GM12878 (cell line): Measurements from ENCODE around the gene RNF183. TPM values are rescaled to one million over a fixed set of nuclear protein-coding genes. Genes with fewer than 3 reads are reported as not detected.

Experiments
- ATAC-seq: fragments of 200-7000 bp; cut with Tn5 transposase; 3 replicates; pipeline ENCODE4 v1.9.1; 2020; ENCODE audit warnings: mild to moderate bottlenecking, moderate library complexity
- BruUV-seq: library from RNA; stranded (reverse); fragments of 400-500 nt; replicated peaks from 2 replicates; lab custom pipeline; 2021; lab: Mats Ljungman, UMichigan
- CTCF ChIA-PET: fragments of 300-600 bp; sonication (Branson Sonifier 250); formaldehyde crosslinking; extraction: SDS; loops from one replicate; lab custom pipeline; 2021; ENCODE audit warnings: inconsistent platforms; lab: Yijun Ruan, JAX
- POLR2A ChIA-PET: fragments of 350-600 bp; formaldehyde crosslinking; extraction: SDS; loops from one replicate; lab custom pipeline; 2021; ENCODE audit warnings: inconsistent platforms; lab: Charles Lee
- RAD21 ChIA-PET: fragments of 300-600 bp; sonication (Branson Sonifier 250); formaldehyde crosslinking; loops from one replicate; lab custom pipeline; 2023; ENCODE audit warnings: antibody characterized with exemption; ENCODE audit not compliant: unreplicated experiment; lab: Charles Lee
- SMC1A ChIA-PET: fragments of 300-600 bp; sonication (Branson Sonifier 250); formaldehyde crosslinking; loops from one replicate; lab custom pipeline; 2023; ENCODE audit not compliant: unreplicated experiment, uncharacterized antibody; lab: Charles Lee
- DNase-seq: peaks from one replicate; pipeline ENCODE4 v3.0.0-alpha.2; 2011; ENCODE audit warnings: low read depth, low spot score
- FAIRE-seq: peaks from 3 replicates; lab custom pipeline; 2011; peaks lifted over from hg19 to GRCh38; lab: Jason Lieb, UNC
- H2AFZ ChIP-seq: 2 replicates; pipeline ENCODE4 v1.6.0; 2011; ENCODE audit warnings: low read depth, low read length, control low read depth; ENCODE audit not compliant: control insufficient read depth
- H3K27ac ChIP-seq: 2 replicates; pipeline ENCODE4 v1.5.1; 2011; ENCODE audit warnings: control low read depth; ENCODE audit not compliant: control insufficient read depth, insufficient read depth
- H3K27me3 ChIP-seq, 2 experiments: replicated peaks in 1 of 2; 2 replicates each; pipeline versions ENCODE4 v1.6.0 to v1.6.1; 2011; ENCODE audit warnings: low read length in 1 of 2; ENCODE audit not compliant: control insufficient read depth in 2 of 2, insufficient read depth in 2 of 2
- H3K36me3 ChIP-seq, 2 experiments: 2 replicates each; pipeline ENCODE4 v1.5.1; 2011; ENCODE audit warnings: low read length in 1 of 2; ENCODE audit not compliant: control insufficient read depth in 2 of 2, insufficient read depth in 2 of 2
- H3K4me1 ChIP-seq: 2 replicates; pipeline ENCODE4 v1.6.1; 2011; ENCODE audit warnings: mild to moderate bottlenecking, low read length, moderate library complexity, mixed read lengths; ENCODE audit not compliant: control insufficient read depth, insufficient read depth
- H3K4me2 ChIP-seq: 2 replicates; pipeline ENCODE4 v1.6.0; 2011; ENCODE audit warnings: control low read depth; ENCODE audit not compliant: control insufficient read depth, insufficient read depth
- H3K4me3 ChIP-seq: fragments of 200-600 bp; sonication (generic); 2 replicates; pipeline ENCODE4 v1.5.1; 2016
- H3K79me2 ChIP-seq: 2 replicates; pipeline ENCODE4 v1.6.0; 2011; ENCODE audit warnings: low read length; ENCODE audit not compliant: control insufficient read depth, insufficient read depth
- H3K9ac ChIP-seq: 2 replicates; pipeline ENCODE4 v1.8.0; 2011; ENCODE audit warnings: low read length, control low read depth, mixed read lengths; ENCODE audit not compliant: control insufficient read depth, insufficient read depth
- H3K9me3 ChIP-seq: replicated peaks from 3 replicates; pipeline ENCODE4 v1.5.1; 2011; ENCODE audit warnings: mild to moderate bottlenecking, low read length; ENCODE audit not compliant: control insufficient read depth, insufficient read depth
- H4K20me1 ChIP-seq: 2 replicates; pipeline ENCODE4 v1.6.0; 2011; ENCODE audit not compliant: control insufficient read depth, insufficient read depth
- BMI1 ChIP-seq: fragments of 450-650 bp; IDR thresholded peaks from 2 replicates; pipeline ENCODE4 v1.6.1; 2016; ENCODE audit warnings: mild to moderate bottlenecking, moderate library complexity, borderline replicate concordance
- CHD2 ChIP-seq: IDR thresholded peaks from 2 replicates; pipeline ENCODE4 v1.6.1; 2011; ENCODE audit warnings: low read depth, low read length, improper control_type of control experiment, borderline replicate concordance
- EED ChIP-seq: sonication (generic); IDR thresholded peaks from 2 replicates; pipeline ENCODE4 v1.6.1; 2016; ENCODE audit warnings: antibody characterized with exemption, low read depth
- KLF5 ChIP-seq: fragments of 450-650 bp; IDR thresholded peaks from 2 replicates; pipeline ENCODE4 v1.6.1; 2014; ENCODE audit warnings: mild to moderate bottlenecking; ENCODE audit not compliant: partially characterized antibody
- MEF2B ChIP-seq: fragments of 450-650 bp; IDR thresholded peaks from 2 replicates; pipeline ENCODE4 v1.6.1; 2018; ENCODE audit warnings: mild to moderate bottlenecking, moderate library complexity; ENCODE audit not compliant: partially characterized antibody, poor library complexity, severe bottlenecking
- NBN ChIP-seq: fragments of 450-650 bp; IDR thresholded peaks from 2 replicates; pipeline ENCODE4 v1.6.1; 2016
- NR2C2 ChIP-seq: IDR thresholded peaks from 2 replicates; pipeline ENCODE4 v1.6.1; 2011; ENCODE audit warnings: borderline replicate concordance, low read depth; ENCODE audit not compliant: control insufficient read depth, insufficient read length
- PAX8 ChIP-seq: fragments of 450-650 bp; IDR thresholded peaks from 2 replicates; pipeline ENCODE4 v1.6.1; 2017; ENCODE audit warnings: mild to moderate bottlenecking, moderate library complexity
- POLR2AphosphoS2 ChIP-seq: IDR thresholded peaks from 2 replicates; pipeline ENCODE4 v1.6.1; 2011; ENCODE audit warnings: low read depth, mild to moderate bottlenecking, low read length, improper control_type of control experiment, moderate library complexity
- WRNIP1 ChIP-seq: IDR thresholded peaks from 2 replicates; pipeline ENCODE4 v1.6.1; 2011; ENCODE audit warnings: low read depth, low read length, improper control_type of control experiment, borderline replicate concordance
- WGBS: methylation state at CpG from one replicate; pipeline ENCODE4 v1.1.6; 2016; ENCODE audit warnings: low lambda C conversion rate; ENCODE audit not compliant: insufficient replicate concordance, insufficient coverage; ENCODE audit errors: missing lambda C conversion rate; 5-methylcytosine and 5-hydroxymethylcytosine counted together
- in situ Hi-C: fragments of 300-500 bp; cut with MboI; formaldehyde crosslinking; loops from 9 replicates; pipeline ENCODE4 v1.14.3; 2018; ENCODE audit warnings: mixed read lengths
- intact Hi-C: fragments of 100-400 bp; cut with micrococcal nuclease; formaldehyde crosslinking; loops from one replicate; pipeline ENCODE4 v1.14.2; 2022; ENCODE audit not compliant: unreplicated experiment
- polyA plus RNA-seq, 11 experiments: library from polyadenylated mRNA; depleted of rRNA in 4 of 11; unstranded in 6 of 11; stranded (reverse) in 5 of 11; fragments of >200 nt; fragmentation: Nextera tagmentation in 4 of 11; fragmentation: Illumina TruSeq in 1 of 11; extraction: Ambion mirVana in 4 of 11; extraction: Trizol in 1 of 11; gene quantifications; 1 replicate in 1 of 11; 2 replicates in 10 of 11; pipeline versions ENCODE4 v1.2.1 to v1.2.3, GENCODE V29; 2011 to 2016; ENCODE audit warnings: inconsistent platforms in 2 of 11, missing spikeins in 2 of 11, low read depth in 1 of 11
- total RNA-seq, 4 experiments: library from RNA; depleted of rRNA in 3 of 4; stranded (reverse); fragments of >200 nt in 3 of 4; fragmentation: Illumina TruSeq in 1 of 4; extraction: Trizol in 1 of 4; gene quantifications; 2 replicates each; pipeline versions ENCODE4 v1.2.1 to v1.2.3, GENCODE V29; 2013 to 2021
- TF ChIP-seq, protein P1 (sequence below): fragments of 450-650 bp; IDR thresholded peaks from 2 replicates; pipeline ENCODE4 v1.6.1; 2017; ENCODE audit warnings: mild to moderate bottlenecking, low read depth, inconsistent platforms; ENCODE audit not compliant: poor library complexity, severe bottlenecking
- TF ChIP-seq, protein P2 (sequence below): IDR thresholded peaks from 2 replicates; pipeline ENCODE4 v1.6.1; 2012; ENCODE audit warnings: low read depth, low read length, improper control_type of control experiment

The RNF183 gene
- total and polyA plus RNA-seq, 10 of the 15 experiments (the other 5 are each of a cell fraction or from before 2014, with no cell fraction given): 0.03 to 0.26 (median 0.07) TPM; not detected in 6

DNA sequence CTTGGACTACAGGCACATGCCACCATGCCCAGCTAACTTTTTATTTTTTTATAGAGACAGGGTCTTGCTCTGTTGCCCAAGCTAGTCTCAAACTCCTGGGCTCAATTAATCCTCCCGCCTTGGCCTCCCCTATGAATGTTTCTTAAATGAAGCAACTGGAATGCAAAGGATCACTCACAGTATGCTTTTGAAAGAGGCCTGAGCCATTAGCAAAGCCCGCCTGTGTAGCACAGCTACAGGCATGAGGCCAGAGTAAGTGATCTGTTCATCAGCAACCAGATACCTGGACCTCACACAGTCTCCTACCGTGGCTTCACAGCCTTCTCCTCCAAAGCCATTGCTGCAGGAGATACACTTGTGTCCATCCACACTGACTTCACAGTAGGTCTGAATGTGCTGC, 16.9 kb upstream of the RNF183 start (continued):
- TF ChIP-seq, protein P1, sequence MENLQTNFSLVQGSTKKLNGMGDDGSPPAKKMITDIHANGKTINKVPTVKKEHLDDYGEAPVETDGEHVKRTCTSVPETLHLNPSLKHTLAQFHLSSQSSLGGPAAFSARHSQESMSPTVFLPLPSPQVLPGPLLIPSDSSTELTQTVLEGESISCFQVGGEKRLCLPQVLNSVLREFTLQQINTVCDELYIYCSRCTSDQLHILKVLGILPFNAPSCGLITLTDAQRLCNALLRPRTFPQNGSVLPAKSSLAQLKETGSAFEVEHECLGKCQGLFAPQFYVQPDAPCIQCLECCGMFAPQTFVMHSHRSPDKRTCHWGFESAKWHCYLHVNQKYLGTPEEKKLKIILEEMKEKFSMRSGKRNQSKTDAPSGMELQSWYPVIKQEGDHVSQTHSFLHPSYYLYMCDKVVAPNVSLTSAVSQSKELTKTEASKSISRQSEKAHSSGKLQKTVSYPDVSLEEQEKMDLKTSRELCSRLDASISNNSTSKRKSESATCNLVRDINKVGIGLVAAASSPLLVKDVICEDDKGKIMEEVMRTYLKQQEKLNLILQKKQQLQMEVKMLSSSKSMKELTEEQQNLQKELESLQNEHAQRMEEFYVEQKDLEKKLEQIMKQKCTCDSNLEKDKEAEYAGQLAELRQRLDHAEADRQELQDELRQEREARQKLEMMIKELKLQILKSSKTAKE: no peak
- TF ChIP-seq POLR2AphosphoS2 (no peak), KLF5 (no peak), CHD2 (no peak), MEF2B (no peak), NBN (no peak), NR2C2 (no peak), PAX8 (no peak)
- TF ChIP-seq, protein P2, sequence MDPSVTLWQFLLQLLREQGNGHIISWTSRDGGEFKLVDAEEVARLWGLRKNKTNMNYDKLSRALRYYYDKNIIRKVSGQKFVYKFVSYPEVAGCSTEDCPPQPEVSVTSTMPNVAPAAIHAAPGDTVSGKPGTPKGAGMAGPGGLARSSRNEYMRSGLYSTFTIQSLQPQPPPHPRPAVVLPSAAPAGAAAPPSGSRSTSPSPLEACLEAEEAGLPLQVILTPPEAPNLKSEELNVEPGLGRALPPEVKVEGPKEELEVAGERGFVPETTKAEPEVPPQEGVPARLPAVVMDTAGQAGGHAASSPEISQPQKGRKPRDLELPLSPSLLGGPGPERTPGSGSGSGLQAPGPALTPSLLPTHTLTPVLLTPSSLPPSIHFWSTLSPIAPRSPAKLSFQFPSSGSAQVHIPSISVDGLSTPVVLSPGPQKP: no peak
- TF ChIP-seq, all 136 proteins: peak for 0

DNA sequence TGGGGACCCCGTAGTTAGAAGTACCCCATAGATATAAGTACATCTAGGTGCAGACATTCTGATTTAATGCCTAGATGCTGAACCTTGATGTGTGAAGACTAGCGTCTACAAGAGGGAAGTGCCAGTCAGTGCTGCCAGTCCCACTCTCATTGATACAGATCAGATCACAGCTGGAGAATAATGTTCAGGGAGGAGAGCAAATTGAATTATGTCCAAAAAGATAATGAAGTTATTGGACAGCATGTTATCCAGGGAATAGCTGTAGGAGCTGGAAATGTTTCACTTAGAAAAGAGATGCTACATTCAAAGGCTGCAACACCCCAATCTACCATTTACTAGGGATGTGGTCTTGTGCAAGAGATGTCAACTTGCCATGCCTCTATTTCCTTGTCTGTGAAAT, 15.9 kb upstream of the RNF183 start:
- SMC1A ChIA-PET: interaction anchor here (0.8 to 1.7 kb wide), 4 partner anchors 9 to 336 kb away, joined by 3 to 5 read pairs (median 3); no protein-coding TSS in a partner anchor
- no TSS peak for BruUV-seq

More for the DNA sequence above, 15.9 kb upstream of the RNF183 start:
- Histone ChIP-seq H3K4me3 (no peak overlapping the region), H3K9me3 (no peaks in the 10 kb centered on the region), H3K4me2 (no peak overlapping the region), H3K36me3 (no peaks in the 10 kb centered on the region), H3K27ac (no peak overlapping the region), H3K4me1 (no peaks in the 10 kb centered on the region), H2AFZ (no peak overlapping the region), H3K9ac (no peak overlapping the region), H3K79me2 (no peaks in the 10 kb centered on the region), H3K27me3 (peaks cover 0 to 3% of the 10 kb centered on the region in 2 experiments; a peak in 1 of 4 replicates), H4K20me1 (no peaks in the 10 kb centered on the region; the same call in 1 of the 2 replicates)
- DNase-seq (no peak), FAIRE-seq (no peak), ATAC-seq (no peak)
- WGBS: 50% methylated on average over 2 of the region's 2 CpGs
- intact Hi-C loops (no loop called here), in situ Hi-C loops (no loop called here)
- RAD21 ChIA-PET: interaction anchor here (1.7 kb wide), 1 partner anchor 21 kb away, joined by 4 read pairs; the partner anchor contains the start of gene WDR31
- POLR2A ChIA-PET: no interaction called here
- no peak for TF ChIP-seq WRNIP1
- TF ChIP-seq EED: no peak
- no peak for TF ChIP-seq BMI1
- CTCF ChIA-PET: interaction anchor here (0.8 to 1.3 kb wide), 4 partner anchors 10 to 82 kb away, joined by 3 to 4 read pairs (median 4); partner anchors contain the start of genes ALAD, BSPRY and WDR31
